Right renal cortex interstitium (tissue), 3 donors: ENCODE measurements around the gene CALHM3. TPM values are rescaled to one million over a fixed set of nuclear protein-coding genes. Genes with fewer than 3 reads are reported as not detected.

Source experiments
- DNase-seq, 3 donors: peaks; one replicate each; pipeline ENCODE4 v3.0.0-alpha.2; 2013; ENCODE audit warnings: low read depth in 3 of 3, low spot score in 2 of 3
- polyA plus RNA-seq, 3 donors: library from polyadenylated mRNA; unstranded; fragments of 120-200 nt; gene quantifications; one replicate each; pipeline ENCODE4 v1.2.1, GENCODE V29; 2013; ENCODE audit not compliant: insufficient read length in 3 of 3

Gene CALHM3
- polyA plus RNA-seq, 3 donors = not detected

GRCh38 chr10:103476046-103476768 is 2.8 kb downstream of the CALHM3 start:
- no peak for DNase-seq

GRCh38 chr10:103475437-103475836 is 3.6 kb downstream of the CALHM3 start:
- no peak for DNase-seq

DNA sequence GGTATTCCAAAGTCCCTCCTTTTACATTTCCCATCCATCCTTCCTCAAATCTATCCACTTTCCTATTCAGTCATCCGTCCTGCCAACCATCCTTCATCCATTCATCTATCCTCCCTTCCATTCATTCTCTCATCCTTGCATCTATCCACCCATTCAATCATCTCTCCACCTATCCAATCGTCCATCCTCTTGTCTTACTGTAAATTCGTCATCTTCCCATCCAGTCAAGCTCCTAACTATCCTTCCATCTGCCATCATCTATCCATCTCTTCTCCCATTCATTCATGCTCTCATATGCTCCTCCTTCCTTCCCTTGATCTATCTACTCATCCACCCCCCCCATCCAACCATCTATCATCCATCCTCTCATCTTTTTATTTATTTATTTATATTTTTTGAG is 5.0 kb downstream of the CALHM3 start:
- DNase-seq = no peak

GRCh38 chr10:103473261-103473671 is 5.8 kb downstream of the CALHM3 start:
- no peak for DNase-seq

- DNase-seq = no peak
Measured at GRCh38 chr10:103472005-103472404, 7.0 kb downstream of the CALHM3 start.

GRCh38 chr10:103470761-103471653 is 8.0 kb downstream of the CALHM3 start:
- no peak for DNase-seq

GRCh38 chr10:103469201-103469600 is 9.8 kb downstream of the CALHM3 start:
- DNase-seq = no peak

- DNase-seq = no peak
Measured at GRCh38 chr10:103467406-103467805, 11.6 kb downstream of the CALHM3 start.

DNA sequence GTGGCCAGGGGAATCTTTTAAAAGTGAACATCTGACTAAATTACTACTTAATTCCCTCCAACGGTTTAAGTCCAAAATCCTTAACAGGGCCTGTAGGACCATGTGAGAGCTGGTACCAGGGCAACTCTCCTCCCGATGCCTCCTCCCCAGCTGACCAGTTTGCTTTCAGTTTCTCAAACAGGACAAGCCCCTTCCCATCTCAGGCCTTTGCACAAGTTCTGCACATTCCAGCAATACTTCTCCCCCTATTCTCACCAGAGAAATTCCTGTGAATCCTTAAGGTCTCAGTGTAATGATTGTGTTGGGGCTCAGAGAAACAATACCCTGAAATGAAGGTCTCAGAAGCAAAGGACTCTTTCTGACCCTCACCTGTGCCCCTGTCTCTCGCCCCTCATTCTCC is 12.3 kb downstream of the CALHM3 start:
- no peak for DNase-seq

DNA sequence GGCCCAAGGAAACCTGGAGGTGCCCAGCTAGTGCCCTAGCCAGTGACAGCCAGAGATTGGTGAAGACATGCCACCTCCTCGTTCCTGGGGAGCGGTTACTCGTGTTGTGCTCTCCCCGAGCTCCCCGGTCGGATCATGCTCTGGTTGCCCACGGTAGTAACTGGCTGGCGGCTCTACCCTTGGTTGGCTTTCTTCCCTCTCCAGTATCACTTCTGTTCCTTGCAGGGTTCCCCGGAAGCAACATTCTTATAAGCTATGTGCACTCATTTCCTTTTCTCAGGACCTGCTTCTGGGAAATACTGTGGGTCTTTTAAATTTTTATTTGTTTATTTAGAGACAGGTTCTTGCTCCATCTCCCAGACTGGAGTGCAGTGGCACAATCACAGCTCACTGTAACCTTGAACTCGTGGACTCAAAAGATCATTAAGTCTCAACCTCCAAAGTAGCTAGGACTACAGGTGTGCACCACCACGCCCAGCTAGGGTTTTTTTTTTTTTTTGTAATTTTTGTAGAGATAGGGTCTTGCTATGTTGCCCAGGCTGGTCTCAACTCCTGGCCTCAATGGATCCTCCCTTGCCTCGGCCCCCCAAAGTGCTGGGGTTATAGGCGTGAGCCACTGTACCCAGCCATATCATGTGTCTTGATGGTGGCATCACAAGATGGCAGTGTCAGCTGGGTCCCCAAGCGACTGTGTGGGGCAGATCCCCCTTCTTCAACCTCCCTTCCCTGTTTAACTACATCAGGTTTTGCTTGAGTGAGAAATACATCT is 13.4 kb downstream of the CALHM3 start:
- no peak for DNase-seq

DNA sequence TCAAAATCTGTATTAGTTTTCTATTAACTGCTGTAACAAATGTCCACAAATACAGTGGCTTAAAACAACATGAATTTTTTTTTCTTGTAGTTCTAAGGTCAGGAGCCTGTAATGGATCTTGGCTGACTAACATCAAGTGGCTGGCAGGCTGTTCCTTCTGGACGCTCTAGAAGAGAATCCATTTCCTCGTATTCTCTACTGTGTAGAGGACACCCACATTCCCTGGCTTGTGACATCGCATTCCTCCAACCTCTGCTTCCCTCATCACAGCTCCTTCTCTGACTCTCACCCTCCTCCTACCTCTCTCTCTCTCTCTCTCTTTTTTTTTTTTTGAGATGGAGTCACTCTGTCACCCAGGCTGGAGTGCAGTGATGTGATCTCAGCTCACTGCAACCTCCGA is 15.5 kb downstream of the CALHM3 start:
- no peak for DNase-seq

- no peak for DNase-seq
Measured at GRCh38 chr10:103459615-103460014, 19.4 kb downstream of the CALHM3 start.

DNA sequence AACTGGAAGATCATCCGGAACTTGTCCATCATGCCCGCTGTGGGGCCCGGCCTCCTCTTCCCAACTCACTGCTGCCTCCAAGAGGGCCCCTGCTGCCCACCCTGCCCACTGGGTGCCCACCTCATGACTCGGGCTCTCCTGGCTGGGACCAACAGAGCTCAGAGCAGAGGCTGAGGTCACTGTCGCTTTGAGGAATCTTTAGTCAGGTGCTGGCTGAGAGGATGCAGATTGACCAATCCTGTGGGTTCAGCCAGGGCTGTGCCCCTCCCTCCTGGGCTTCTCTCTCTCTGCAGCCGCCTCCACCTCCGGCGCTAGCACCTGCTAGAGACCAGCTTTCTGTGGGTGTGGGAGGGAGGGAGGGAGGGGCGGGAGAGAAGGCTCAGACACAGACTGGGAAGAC is 20.3 kb downstream of the CALHM3 start, which contains the start of gene CALHM1:
Gene CALHM1 (minus strand): TSS at position 181 of the 400 bp plus-strand sequence. CDS start 149 bp downstream, at position 32.
- no peak for DNase-seq

GRCh38 chr10:103457896-103458583 is 21.0 kb downstream of the CALHM3 start:
- DNase-seq = no peak

DNA sequence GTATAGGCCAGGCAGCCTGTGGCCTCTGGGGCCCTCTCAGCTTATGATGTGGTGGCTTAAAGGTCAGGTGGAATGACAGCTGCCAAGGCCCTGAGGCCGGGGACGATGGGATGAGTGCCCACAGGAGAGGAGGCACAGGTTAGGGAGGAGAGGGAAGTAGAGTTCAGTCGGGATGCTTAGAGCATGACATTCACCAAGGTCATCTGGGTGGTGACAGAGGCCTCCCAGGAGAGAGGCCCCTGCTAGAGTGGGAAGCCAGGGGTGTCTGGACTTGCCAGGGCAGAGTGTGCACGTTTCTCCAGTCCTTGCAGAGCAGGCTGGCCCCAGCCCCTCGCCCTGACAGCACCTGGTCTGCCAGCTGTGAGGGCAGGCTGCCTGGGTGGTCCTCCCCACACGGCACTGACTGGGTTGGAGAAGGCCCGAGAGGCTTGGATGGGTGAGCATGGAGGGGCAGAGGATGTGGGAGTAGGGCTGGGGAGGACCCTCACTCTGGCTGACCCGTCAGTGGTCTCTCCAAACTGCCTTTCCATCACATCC is 21.8 kb downstream of the CALHM3 start:
- no peak for DNase-seq

- DNase-seq = no peak
Measured at GRCh38 chr10:103456074-103456660, 22.9 kb downstream of the CALHM3 start.

DNA sequence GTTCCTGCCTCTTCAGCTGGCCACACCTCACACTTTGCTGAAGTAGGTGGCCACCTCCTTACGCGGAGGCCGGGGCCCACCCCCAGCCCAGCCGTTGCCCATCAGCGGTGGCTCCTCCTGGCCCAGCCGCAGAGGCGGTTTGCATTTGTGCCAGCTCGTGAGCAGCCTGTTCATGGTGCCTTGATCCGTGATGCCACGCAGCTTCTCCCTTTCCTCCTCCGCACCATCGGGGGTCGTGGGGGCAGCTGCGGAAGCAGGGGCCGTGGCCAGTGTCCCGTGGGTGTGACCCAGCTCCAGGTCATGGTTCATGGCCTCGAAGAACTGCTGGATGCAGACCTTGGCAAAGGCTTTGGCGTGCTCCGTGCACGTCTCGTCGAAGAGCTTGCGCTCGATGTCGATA is 23.8 kb downstream of the CALHM3 start:
- DNase-seq = no peak

DNA sequence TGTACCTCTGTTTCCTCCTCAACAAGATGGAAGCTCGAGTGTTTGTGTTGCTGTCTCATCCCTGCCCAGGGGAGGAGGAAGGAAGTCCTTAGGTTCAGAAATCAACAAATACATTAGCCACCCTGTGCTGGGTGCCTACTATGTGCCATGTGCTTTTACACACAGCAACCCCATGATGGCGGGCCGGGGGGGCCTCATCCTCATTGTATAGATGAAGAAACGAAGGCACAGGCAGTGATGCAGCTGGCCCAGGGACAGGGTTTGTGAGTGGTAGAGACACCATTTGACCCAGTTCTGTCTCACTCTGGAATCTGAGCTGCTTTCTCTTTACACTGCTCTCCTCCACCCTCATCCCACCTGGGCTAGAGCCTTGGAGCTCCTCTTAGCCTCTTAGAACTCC is 25.0 kb downstream of the CALHM3 start:
- DNase-seq = no peak

- DNase-seq = no peak
Measured at GRCh38 chr10:103452506-103453230, 26.4 kb downstream of the CALHM3 start.
